Measurements from ENCODE around the gene PARVA. TPM values are rescaled to one million over a fixed set of nuclear protein-coding genes. Genes with fewer than 3 reads are reported as not detected.

PARVA gene
- total RNA-seq, 1 experiment from 2014 or later = 18.1 TPM

DNA sequence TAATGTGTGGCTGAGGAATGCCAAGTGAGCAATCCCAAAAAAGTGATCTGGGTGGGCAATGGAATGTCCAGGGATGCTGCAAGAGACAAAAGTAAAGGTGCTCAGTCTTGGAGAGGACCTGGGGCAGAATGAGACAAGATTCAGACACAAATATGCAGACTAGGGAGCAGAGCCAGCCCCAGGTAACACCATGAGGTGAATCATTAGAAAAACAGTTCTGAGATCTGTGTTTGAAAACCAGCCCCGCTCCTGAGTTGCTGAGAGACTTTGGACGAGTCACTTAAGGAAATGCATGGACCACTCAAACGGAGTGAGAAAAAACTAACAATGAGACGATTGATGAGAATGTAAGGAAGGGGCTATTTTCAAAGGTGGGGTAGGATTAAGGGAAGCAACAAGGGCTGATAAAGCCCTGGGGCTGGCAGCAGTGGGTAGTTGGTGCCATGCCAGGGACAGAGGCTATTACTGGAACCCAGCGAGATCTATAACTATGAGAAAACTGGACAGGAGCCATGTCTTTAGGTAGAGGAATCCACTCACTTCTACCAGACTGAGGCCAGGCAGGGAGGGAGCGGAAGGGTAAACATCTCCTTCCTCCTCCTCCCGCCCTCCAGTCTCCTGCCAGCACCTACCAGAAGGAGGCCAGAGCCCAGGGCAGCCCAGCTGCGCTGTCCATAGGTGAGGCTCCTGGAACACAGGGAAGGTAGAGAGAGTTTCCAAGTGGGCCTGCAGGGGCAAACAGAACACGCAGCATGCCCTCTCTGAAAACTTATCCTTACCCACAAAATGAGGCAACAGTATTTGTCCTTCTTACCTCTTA is 166.4 kb downstream of the PARVA start:
- H2BK12ac ChIP-seq (ENCODE audit: insufficient read length, low read depth, low read length) = no peak overlapping the region
- TF ChIP-seq, protein P1, sequence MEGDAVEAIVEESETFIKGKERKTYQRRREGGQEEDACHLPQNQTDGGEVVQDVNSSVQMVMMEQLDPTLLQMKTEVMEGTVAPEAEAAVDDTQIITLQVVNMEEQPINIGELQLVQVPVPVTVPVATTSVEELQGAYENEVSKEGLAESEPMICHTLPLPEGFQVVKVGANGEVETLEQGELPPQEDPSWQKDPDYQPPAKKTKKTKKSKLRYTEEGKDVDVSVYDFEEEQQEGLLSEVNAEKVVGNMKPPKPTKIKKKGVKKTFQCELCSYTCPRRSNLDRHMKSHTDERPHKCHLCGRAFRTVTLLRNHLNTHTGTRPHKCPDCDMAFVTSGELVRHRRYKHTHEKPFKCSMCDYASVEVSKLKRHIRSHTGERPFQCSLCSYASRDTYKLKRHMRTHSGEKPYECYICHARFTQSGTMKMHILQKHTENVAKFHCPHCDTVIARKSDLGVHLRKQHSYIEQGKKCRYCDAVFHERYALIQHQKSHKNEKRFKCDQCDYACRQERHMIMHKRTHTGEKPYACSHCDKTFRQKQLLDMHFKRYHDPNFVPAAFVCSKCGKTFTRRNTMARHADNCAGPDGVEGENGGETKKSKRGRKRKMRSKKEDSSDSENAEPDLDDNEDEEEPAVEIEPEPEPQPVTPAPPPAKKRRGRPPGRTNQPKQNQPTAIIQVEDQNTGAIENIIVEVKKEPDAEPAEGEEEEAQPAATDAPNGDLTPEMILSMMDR (conservative IDR thresholded peaks at IDR 0.05) = no peak
- no peak overlapping the region for H2BK15ac ChIP-seq (ENCODE audit: low read depth, low read length)
- H2AFZ ChIP-seq (ENCODE audit: low read length) = no peak overlapping the region
- no peak overlapping the region for H4K5ac ChIP-seq (ENCODE audit: insufficient read length, low read depth, low read length)
- H2BK20ac ChIP-seq (ENCODE audit: low read depth, low read length, poor library complexity, severe bottlenecking) = no peak overlapping the region
- Mint-ChIP-seq H3K9me3 (no peaks in the 10 kb centered on the region), H3K36me3 (ENCODE audit: insufficient read depth in 1 of 3, low read depth in 3 of 3) (no peaks in the 10 kb centered on the region), H3K27ac (no peak overlapping the region), H3K4me1 (peaks cover 3 to 8% of the 10 kb centered on the region in 2 experiments; a peak in 3 of 4 replicates), H3K4me3 (no peak overlapping the region), H3K27me3 (ENCODE audit: low read depth) (peaks cover 4% of the 10 kb centered on the region; the same call in 1 of the 2 replicates)
- H3K56ac ChIP-seq (ENCODE audit: insufficient read length, low read depth, low read length) = no peak overlapping the region
- no peak overlapping the region for H2AK5ac ChIP-seq (ENCODE audit: insufficient read length, low read length)
- no peak overlapping the region for H4K8ac ChIP-seq (replicated peaks; ENCODE audit: insufficient read length, low read depth, low read length)
- H3K4ac ChIP-seq (ENCODE audit: low read depth, low read length) = no peak overlapping the region
- H3K79me2 ChIP-seq (ENCODE audit: insufficient read depth, low read length) = no peaks in the 10 kb centered on the region
- H3T11ph ChIP-seq (ENCODE audit: low read length) = no peak overlapping the region
- no peak overlapping the region for H3K27ac ChIP-seq (ENCODE audit: insufficient read length, low read depth, low read length)
- no CpG with 5 or more reads among the region's 9 CpGs for WGBS (ENCODE audit: extremely low coverage, insufficient read length, low lambda C conversion rate)
- no peak overlapping the region for H3K14ac ChIP-seq (ENCODE audit: insufficient read depth, low read length)
- no peaks in the 10 kb centered on the region for H3K79me1 ChIP-seq (ENCODE audit: insufficient read depth, low read depth, low read length, poor library complexity, severe bottlenecking)
- no peak overlapping the region for H3K23ac ChIP-seq (ENCODE audit: insufficient read length, low read depth, low read length)
- H2BK5ac ChIP-seq (ENCODE audit: insufficient read length, low read length) = no peak overlapping the region
- H3K9ac ChIP-seq (ENCODE audit: extremely low read depth, insufficient read length, low read length) = no peak overlapping the region
- no peaks in the 10 kb centered on the region for H3K23me2 ChIP-seq (ENCODE audit: insufficient read length, low read depth, low read length, poor library complexity, severe bottlenecking)
- H3K27me3 ChIP-seq (ENCODE audit: insufficient read depth, low read length) = no peaks in the 10 kb centered on the region
- no peak overlapping the region for H3K4me2 ChIP-seq (ENCODE audit: insufficient read depth, insufficient read length, low read length)
- no peaks in the 10 kb centered on the region for H3K4me1 ChIP-seq (ENCODE audit: insufficient read depth, low read length)
- no peaks in the 10 kb centered on the region for H4K20me1 ChIP-seq (ENCODE audit: control insufficient read depth, insufficient read depth, insufficient read length)
- H3K9me3 ChIP-seq (ENCODE audit: control insufficient read depth, low read depth, low read length) = no peaks in the 10 kb centered on the region
- no peak overlapping the region for H2BK120ac ChIP-seq (ENCODE audit: low read depth, low read length, poor library complexity, severe bottlenecking)
- no peak overlapping the region for H3K18ac ChIP-seq (ENCODE audit: insufficient read length, low read depth, low read length)
- no peak for DNase-seq
- no peak overlapping the region for H4K91ac ChIP-seq (ENCODE audit: insufficient read length, low read depth, low read length)
